HepG2 (cell line): ENCODE measurements around the gene MSMO1. TPM values are rescaled to one million over a fixed set of nuclear protein-coding genes. Genes with fewer than 3 reads are reported as not detected.

Source experiments
- ATM ChIP-seq: fragments of 450-650 bp; IDR thresholded peaks from 2 replicates; pipeline ENCODE4 v1.7.1; 2017; ENCODE audit warnings: mild to moderate bottlenecking, borderline replicate concordance
- ERF ChIP-seq: IDR thresholded peaks from 2 replicates; pipeline ENCODE4 v1.6.1; 2018; ENCODE audit warnings: missing biosample characterization, missing genetic modification reagents
- NR2F2 ChIP-seq: IDR thresholded peaks from 2 replicates; pipeline ENCODE4 v1.6.1; 2012; ENCODE audit warnings: low read depth, inconsistent platforms, borderline replicate concordance
- SAFB2 ChIP-seq: sonication (generic); formaldehyde crosslinking; IDR thresholded peaks from 2 replicates; pipeline ENCODE4 v1.5.1; 2020; ENCODE audit warnings: missing genetic modification reagents, low read depth, mild to moderate bottlenecking, borderline replicate concordance
- SRSF9 ChIP-seq: fragments of 200-400 bp; formaldehyde crosslinking; IDR thresholded peaks from 2 replicates; pipeline ENCODE4 v1.6.1; 2018; ENCODE audit warnings: borderline replicate concordance, mild to moderate bottlenecking, low read depth, low read length; ENCODE audit not compliant: insufficient read depth, poor library complexity, severe bottlenecking
- THAP11 ChIP-seq: IDR thresholded peaks from 2 replicates; pipeline ENCODE4 v1.6.1; 2016; ENCODE audit warnings: missing biosample characterization, missing genetic modification reagents
- TMF1 ChIP-seq: sonication (generic); formaldehyde crosslinking; IDR thresholded peaks from 2 replicates; pipeline ENCODE4 v1.8.1; 2022; ENCODE audit warnings: low read depth, missing genetic modification reagents
- ZFP90 ChIP-seq: sonication (generic); formaldehyde crosslinking; IDR thresholded peaks from 2 replicates; pipeline ENCODE4 v1.8.0; 2022; ENCODE audit warnings: missing genetic modification reagents, mild to moderate bottlenecking, inconsistent platforms, borderline replicate concordance
- ZNF337 ChIP-seq: sonication (generic); formaldehyde crosslinking; IDR thresholded peaks from 2 replicates; pipeline ENCODE4 v1.5.1; 2020; ENCODE audit warnings: missing genetic modification reagents, low read depth, mild to moderate bottlenecking, borderline replicate concordance
- ZNF460 ChIP-seq: sonication (generic); formaldehyde crosslinking; IDR thresholded peaks from 2 replicates; pipeline ENCODE4 v1.5.1; 2020; ENCODE audit warnings: missing genetic modification reagents, mild to moderate bottlenecking, borderline replicate concordance
- ZNF570 ChIP-seq: sonication (generic); formaldehyde crosslinking; IDR thresholded peaks from 2 replicates; pipeline ENCODE4 v1.4.0; 2020; ENCODE audit warnings: mild to moderate bottlenecking, missing genetic modification reagents, borderline replicate concordance
- polyA plus RNA-seq, 8 experiments: library from polyadenylated mRNA; depleted of rRNA in 3 of 8; stranded (reverse) in 7 of 8; unstranded in 1 of 8; fragments of >200 nt; fragmentation: Illumina TruSeq in 4 of 8; extraction: Trizol in 4 of 8; gene quantifications; 2 replicates each; pipeline versions ENCODE4 v1.2.1 to v1.2.3, GENCODE V29; 2011 to 2016; ENCODE audit warnings: low read depth in 4 of 8, missing spikeins in 1 of 8, mixed read lengths in 1 of 8; ENCODE audit not compliant: insufficient read depth in 1 of 8
- total RNA-seq, 5 experiments: library from RNA; depleted of rRNA; stranded (reverse); fragments of >200 nt; fragmentation: Illumina TruSeq; extraction: Trizol; gene quantifications; 2 replicates each; pipeline ENCODE4 v1.2.3, GENCODE V29; 2016; ENCODE audit warnings: low read depth in 1 of 5
- TF ChIP-seq, protein P1 (sequence below): sonication (generic); formaldehyde crosslinking; IDR thresholded peaks from 2 replicates; pipeline ENCODE4 v1.4.0; 2020; ENCODE audit warnings: missing genetic modification reagents, mild to moderate bottlenecking, borderline replicate concordance
- TF ChIP-seq, protein P2 (sequence below): IDR thresholded peaks from 2 replicates; pipeline ENCODE4 v1.4.0; 2020; ENCODE audit warnings: mild to moderate bottlenecking, missing genetic modification reagents
- TF ChIP-seq, protein P3 (sequence below): sonication (generic); formaldehyde crosslinking; IDR thresholded peaks from 2 replicates; pipeline ENCODE4 v1.8.0; 2023; ENCODE audit warnings: mild to moderate bottlenecking, missing genetic modification reagents
- TF ChIP-seq, protein P4 (sequence below): sonication (generic); formaldehyde crosslinking; IDR thresholded peaks from 2 replicates; pipeline ENCODE4 v1.5.1; 2020; ENCODE audit warnings: missing genetic modification reagents, mild to moderate bottlenecking, borderline replicate concordance

Gene MSMO1
- total and polyA plus RNA-seq, 2 of the 13 experiments (the other 11 are each of a cell fraction or from before 2014, with no cell fraction given) = 98.1 to 216 TPM

DNA sequence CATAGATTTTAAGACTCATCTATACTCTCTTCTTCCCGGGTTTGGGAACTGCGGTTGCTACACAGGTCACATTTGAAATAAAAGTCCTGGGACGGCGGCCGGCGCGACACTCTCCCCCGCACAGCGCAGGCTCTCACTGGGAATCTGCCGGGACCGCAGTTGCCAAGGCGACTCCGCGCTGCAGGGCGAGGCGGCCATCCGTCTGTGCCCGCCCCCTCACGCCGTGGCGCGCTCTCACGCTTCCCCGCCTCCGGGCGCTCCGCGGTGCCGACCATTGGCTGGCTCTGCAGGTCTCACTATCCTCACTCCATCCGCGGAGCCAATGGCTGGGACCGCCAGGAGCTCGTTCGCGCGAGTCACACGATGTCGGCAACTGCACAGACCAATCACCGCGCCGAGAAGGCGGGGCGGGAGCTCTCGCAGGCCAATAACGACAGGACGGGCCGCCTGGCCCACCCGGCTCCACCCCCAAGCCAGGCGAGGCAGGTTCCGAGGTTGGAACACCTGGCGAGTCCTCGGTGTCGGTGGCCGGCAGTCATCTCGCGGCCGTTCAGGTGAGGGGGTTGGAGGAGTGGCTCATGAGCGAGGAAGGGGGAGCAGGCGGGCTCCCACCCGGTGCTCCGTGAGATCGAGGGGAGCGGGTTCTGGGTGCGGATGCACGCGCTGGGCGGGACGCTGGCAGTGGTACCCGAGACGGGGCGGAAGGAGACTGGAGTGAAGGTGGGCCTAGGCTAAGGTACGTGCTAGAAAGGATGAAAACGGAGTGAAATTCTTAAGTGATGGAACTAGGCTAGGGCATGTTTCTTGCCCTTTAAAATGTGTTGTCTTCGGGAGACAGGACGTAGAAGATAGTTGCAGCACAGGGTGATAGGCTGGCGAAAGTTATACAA, at the start of gene MSMO1 (continued):
- TF ChIP-seq, protein P1, sequence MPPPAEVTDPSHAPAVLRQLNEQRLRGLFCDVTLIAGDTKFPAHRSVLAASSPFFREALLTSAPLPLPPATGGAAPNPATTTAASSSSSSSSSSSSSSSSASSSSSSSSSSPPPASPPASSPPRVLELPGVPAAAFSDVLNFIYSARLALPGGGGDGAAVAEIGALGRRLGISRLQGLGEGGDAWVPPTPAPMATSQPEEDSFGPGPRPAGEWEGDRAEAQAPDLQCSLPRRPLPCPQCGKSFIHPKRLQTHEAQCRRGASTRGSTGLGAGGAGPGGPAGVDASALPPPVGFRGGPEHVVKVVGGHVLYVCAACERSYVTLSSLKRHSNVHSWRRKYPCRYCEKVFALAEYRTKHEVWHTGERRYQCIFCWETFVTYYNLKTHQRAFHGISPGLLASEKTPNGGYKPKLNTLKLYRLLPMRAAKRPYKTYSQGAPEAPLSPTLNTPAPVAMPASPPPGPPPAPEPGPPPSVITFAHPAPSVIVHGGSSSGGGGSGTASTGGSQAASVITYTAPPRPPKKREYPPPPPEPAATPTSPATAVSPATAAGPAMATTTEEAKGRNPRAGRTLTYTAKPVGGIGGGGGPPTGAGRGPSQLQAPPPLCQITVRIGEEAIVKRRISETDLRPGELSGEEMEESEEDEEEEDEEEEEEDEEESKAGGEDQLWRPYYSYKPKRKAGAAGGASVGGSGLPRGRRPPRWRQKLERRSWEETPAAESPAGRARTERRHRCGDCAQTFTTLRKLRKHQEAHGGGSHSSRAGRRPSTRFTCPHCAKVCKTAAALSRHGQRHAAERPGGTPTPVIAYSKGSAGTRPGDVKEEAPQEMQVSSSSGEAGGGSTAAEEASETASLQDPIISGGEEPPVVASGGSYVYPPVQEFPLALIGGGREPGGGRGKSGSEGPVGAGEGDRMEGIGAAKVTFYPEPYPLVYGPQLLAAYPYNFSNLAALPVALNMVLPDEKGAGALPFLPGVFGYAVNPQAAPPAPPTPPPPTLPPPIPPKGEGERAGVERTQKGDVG = peak; percentile 63; the same call in 1 of the 2 replicates
- TF ChIP-seq THAP11 = peak; percentile 72
- TF ChIP-seq ZNF460 (CRISPR knock-in tag) = no peak; the same call in 1 of the 2 replicates
- TF ChIP-seq, protein P2, sequence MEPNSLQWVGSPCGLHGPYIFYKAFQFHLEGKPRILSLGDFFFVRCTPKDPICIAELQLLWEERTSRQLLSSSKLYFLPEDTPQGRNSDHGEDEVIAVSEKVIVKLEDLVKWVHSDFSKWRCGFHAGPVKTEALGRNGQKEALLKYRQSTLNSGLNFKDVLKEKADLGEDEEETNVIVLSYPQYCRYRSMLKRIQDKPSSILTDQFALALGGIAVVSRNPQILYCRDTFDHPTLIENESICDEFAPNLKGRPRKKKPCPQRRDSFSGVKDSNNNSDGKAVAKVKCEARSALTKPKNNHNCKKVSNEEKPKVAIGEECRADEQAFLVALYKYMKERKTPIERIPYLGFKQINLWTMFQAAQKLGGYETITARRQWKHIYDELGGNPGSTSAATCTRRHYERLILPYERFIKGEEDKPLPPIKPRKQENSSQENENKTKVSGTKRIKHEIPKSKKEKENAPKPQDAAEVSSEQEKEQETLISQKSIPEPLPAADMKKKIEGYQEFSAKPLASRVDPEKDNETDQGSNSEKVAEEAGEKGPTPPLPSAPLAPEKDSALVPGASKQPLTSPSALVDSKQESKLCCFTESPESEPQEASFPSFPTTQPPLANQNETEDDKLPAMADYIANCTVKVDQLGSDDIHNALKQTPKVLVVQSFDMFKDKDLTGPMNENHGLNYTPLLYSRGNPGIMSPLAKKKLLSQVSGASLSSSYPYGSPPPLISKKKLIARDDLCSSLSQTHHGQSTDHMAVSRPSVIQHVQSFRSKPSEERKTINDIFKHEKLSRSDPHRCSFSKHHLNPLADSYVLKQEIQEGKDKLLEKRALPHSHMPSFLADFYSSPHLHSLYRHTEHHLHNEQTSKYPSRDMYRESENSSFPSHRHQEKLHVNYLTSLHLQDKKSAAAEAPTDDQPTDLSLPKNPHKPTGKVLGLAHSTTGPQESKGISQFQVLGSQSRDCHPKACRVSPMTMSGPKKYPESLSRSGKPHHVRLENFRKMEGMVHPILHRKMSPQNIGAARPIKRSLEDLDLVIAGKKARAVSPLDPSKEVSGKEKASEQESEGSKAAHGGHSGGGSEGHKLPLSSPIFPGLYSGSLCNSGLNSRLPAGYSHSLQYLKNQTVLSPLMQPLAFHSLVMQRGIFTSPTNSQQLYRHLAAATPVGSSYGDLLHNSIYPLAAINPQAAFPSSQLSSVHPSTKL (CRISPR knock-in tag) = peak; percentile 43; the same call in 1 of the 2 replicates
- no peak for TF ChIP-seq ATM
- TF ChIP-seq ZNF337 (CRISPR knock-in tag) = 0 out of 2 replicates have a peak, but pooled peaks have one; percentile 61
- TF ChIP-seq NR2F2 = no peak
- TF ChIP-seq ZNF570 = peak; percentile 83; the same call in 1 of the 2 replicates
- TF ChIP-seq, protein P3, sequence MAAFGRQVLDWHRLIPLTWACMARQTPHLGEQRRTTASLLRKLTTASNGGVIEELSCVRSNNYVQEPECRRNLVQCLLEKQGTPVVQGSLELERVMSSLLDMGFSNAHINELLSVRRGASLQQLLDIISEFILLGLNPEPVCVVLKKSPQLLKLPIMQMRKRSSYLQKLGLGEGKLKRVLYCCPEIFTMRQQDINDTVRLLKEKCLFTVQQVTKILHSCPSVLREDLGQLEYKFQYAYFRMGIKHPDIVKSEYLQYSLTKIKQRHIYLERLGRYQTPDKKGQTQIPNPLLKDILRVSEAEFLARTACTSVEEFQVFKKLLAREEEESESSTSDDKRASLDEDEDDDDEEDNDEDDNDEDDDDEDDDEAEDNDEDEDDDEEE = peak; percentile 66; the same call in 1 of the 2 replicates
- peak; percentile 75; the same call in 1 of the 2 replicates for TF ChIP-seq ERF
- peak; percentile 83; the same call in 1 of the 2 replicates for TF ChIP-seq TMF1 (CRISPR knock-in tag)
- no peak for TF ChIP-seq SRSF9
- no peak; the same call in 1 of the 2 replicates for TF ChIP-seq ZFP90 (CRISPR knock-in tag)
- TF ChIP-seq, protein P4, sequence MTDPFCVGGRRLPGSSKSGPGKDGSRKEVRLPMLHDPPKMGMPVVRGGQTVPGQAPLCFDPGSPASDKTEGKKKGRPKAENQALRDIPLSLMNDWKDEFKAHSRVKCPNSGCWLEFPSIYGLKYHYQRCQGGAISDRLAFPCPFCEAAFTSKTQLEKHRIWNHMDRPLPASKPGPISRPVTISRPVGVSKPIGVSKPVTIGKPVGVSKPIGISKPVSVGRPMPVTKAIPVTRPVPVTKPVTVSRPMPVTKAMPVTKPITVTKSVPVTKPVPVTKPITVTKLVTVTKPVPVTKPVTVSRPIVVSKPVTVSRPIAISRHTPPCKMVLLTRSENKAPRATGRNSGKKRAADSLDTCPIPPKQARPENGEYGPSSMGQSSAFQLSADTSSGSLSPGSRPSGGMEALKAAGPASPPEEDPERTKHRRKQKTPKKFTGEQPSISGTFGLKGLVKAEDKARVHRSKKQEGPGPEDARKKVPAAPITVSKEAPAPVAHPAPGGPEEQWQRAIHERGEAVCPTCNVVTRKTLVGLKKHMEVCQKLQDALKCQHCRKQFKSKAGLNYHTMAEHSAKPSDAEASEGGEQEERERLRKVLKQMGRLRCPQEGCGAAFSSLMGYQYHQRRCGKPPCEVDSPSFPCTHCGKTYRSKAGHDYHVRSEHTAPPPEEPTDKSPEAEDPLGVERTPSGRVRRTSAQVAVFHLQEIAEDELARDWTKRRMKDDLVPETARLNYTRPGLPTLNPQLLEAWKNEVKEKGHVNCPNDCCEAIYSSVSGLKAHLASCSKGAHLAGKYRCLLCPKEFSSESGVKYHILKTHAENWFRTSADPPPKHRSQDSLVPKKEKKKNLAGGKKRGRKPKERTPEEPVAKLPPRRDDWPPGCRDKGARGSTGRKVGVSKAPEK = 0 out of 2 replicates have a peak, but pooled peaks have one; percentile 81
- peak; percentile 98 for TF ChIP-seq SAFB2
